OCI-LY3 (cell line): ENCODE measurements around the gene SLC9A2.
A peak's percentile ranks its signal among the peaks of the same experiment; 100 is the strongest.

Experiments used
- H2AFZ ChIP-seq: fragments of 200-600, 300-600 bp; shearing (Covaris generic); 2 replicates; pipeline ENCODE4 v1.6.0; 2014; ENCODE audit warnings: antibody characterized with exemption, low read depth, low read length
- H3K27ac ChIP-seq: fragments of 200-600, 300-600 bp; sonication (generic); 2 replicates; pipeline ENCODE4 v1.5.1; 2014; ENCODE audit warnings: mild to moderate bottlenecking, low read length, moderate library complexity, mixed read lengths
- H3K27me3 ChIP-seq: fragments of 200-600, 300-600 bp; sonication (generic); 2 replicates; pipeline ENCODE4 v1.6.1; 2014; ENCODE audit warnings: low read depth, low read length, mixed read lengths
- H3K36me3 ChIP-seq: fragments of 200-600, 300-600 bp; sonication (generic); replicated peaks from 2 replicates; pipeline ENCODE3; 2014; ENCODE audit warnings: low read depth, low read length, mixed read lengths
- H3K4me1 ChIP-seq: fragments of 300-600, 200-600 bp; sonication (generic); 2 replicates; pipeline ENCODE4 v1.6.1; 2014; ENCODE audit warnings: low read length, mixed read lengths
- H3K4me2 ChIP-seq: fragments of 200-600, 300-600 bp; sonication (generic); 2 replicates; pipeline ENCODE4 v1.6.1; 2014; ENCODE audit warnings: low read length, mixed read lengths
- H3K4me3 ChIP-seq: fragments of 300-600, 200-600 bp; sonication (generic); 2 replicates; pipeline ENCODE4 v1.5.1; 2014; ENCODE audit warnings: antibody characterized with exemption, mild to moderate bottlenecking, low read length, moderate library complexity
- H3K79me2 ChIP-seq: fragments of 300-600, 200-600 bp; shearing (Covaris generic); 2 replicates; pipeline ENCODE4 v1.6.1; 2014; ENCODE audit warnings: mild to moderate bottlenecking, low read length, mixed read lengths
- H3K9ac ChIP-seq: fragments of 300-600, 200-600 bp; shearing (Covaris generic); 2 replicates; pipeline ENCODE4 v1.6.0; 2014; ENCODE audit warnings: mild to moderate bottlenecking, low read length, moderate library complexity
- H3K9me3 ChIP-seq: fragments of 200-600, 300-600 bp; shearing (Covaris generic); 2 replicates; pipeline ENCODE4 v1.6.1; 2014; ENCODE audit warnings: low read length, mixed read lengths; ENCODE audit not compliant: insufficient read depth
- H4K20me1 ChIP-seq: fragments of 200-600, 300-600 bp; sonication (generic); 2 replicates; pipeline ENCODE4 v1.6.1; 2016; ENCODE audit warnings: low read length, mixed read lengths; ENCODE audit not compliant: insufficient read depth
- EZH2phosphoT487 ChIP-seq: fragments of 200-600 bp; shearing (Covaris generic); IDR thresholded peaks from 2 replicates; pipeline ENCODE4 v1.6.1; 2018; ENCODE audit warnings: antibody characterized with exemption, mixed run types, low read depth
- TF ChIP-seq, protein P1 (sequence below): fragments of 200-600, 300-600 bp; sonication (generic); IDR thresholded peaks from 2 replicates; pipeline ENCODE4 v1.5.1; 2014; ENCODE audit warnings: antibody characterized with exemption, low read length, low read depth

SLC9A2 gene

GRCh38 chr2:102657770-102658169, 38.4 kb downstream of the SLC9A2 start:
- Histone ChIP-seq H3K4me3 (no peak overlapping the region), H3K4me2 (peak overlapping the region; percentile 35), H3K36me3 (no peaks in the 10 kb centered on the region), H3K4me1 (peaks cover 40% of the 10 kb centered on the region), H3K9me3 (no peaks in the 10 kb centered on the region), H3K27me3 (no peaks in the 10 kb centered on the region), H3K79me2 (no peaks in the 10 kb centered on the region), H4K20me1 (no peaks in the 10 kb centered on the region), H3K27ac (peak overlapping the region; percentile 25), H3K9ac (no peak overlapping the region), H2AFZ (peak overlapping the region; percentile 29; the same call in 1 of the 2 replicates)
- no peak for TF ChIP-seq EZH2phosphoT487
- TF ChIP-seq, protein P1, sequence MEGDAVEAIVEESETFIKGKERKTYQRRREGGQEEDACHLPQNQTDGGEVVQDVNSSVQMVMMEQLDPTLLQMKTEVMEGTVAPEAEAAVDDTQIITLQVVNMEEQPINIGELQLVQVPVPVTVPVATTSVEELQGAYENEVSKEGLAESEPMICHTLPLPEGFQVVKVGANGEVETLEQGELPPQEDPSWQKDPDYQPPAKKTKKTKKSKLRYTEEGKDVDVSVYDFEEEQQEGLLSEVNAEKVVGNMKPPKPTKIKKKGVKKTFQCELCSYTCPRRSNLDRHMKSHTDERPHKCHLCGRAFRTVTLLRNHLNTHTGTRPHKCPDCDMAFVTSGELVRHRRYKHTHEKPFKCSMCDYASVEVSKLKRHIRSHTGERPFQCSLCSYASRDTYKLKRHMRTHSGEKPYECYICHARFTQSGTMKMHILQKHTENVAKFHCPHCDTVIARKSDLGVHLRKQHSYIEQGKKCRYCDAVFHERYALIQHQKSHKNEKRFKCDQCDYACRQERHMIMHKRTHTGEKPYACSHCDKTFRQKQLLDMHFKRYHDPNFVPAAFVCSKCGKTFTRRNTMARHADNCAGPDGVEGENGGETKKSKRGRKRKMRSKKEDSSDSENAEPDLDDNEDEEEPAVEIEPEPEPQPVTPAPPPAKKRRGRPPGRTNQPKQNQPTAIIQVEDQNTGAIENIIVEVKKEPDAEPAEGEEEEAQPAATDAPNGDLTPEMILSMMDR = no peak

GRCh38 chr2:102660070-102660469, 40.7 kb downstream of the SLC9A2 start:
- H3K4me1 ChIP-seq = peaks cover 44% of the 10 kb centered on the region
- H3K4me2 ChIP-seq = no peak overlapping the region

DNA sequence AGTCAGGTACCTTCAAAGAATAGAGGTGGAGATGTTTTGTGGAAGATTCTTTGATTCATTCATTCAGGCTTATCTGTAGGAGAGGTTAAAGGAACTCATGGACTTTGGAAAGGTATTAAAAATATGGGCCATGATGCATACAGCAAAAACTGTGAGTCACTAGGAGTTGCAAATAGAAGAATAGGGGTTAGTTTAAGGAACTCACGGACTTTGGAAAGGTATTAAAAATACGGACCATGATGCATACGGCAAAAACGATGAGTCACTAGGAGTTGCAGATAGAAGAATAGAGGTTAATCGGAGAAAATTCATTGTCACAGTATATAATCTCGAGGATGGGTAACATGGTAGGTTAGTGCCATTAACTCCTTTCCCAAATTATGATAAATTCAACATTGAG, 41.2 kb downstream of the SLC9A2 start:
- no peaks in the 10 kb centered on the region for H3K9me3 ChIP-seq
- no peak overlapping the region for H2AFZ ChIP-seq
- H3K4me2 ChIP-seq = no peak overlapping the region
- TF ChIP-seq, protein P1 = no peak
- TF ChIP-seq EZH2phosphoT487 = no peak
- H3K27me3 ChIP-seq = no peaks in the 10 kb centered on the region
- no peaks in the 10 kb centered on the region for H4K20me1 ChIP-seq
- H3K9ac ChIP-seq = no peak overlapping the region
- H3K4me3 ChIP-seq = no peak overlapping the region
- H3K36me3 ChIP-seq = no peaks in the 10 kb centered on the region
- no peak overlapping the region for H3K27ac ChIP-seq
- no peaks in the 10 kb centered on the region for H3K79me2 ChIP-seq
- peaks cover 45% of the 10 kb centered on the region for H3K4me1 ChIP-seq

More at GRCh38 chr2:102660070-102660469, 40.7 kb downstream of the SLC9A2 start:
- no peaks in the 10 kb centered on the region for H3K36me3 ChIP-seq
- H3K9me3 ChIP-seq = no peaks in the 10 kb centered on the region
- H3K9ac ChIP-seq = no peak overlapping the region
- H3K27me3 ChIP-seq = no peaks in the 10 kb centered on the region
- no peaks in the 10 kb centered on the region for H3K79me2 ChIP-seq
- TF ChIP-seq, protein P1 = no peak
- no peak overlapping the region for H3K27ac ChIP-seq
- no peaks in the 10 kb centered on the region for H4K20me1 ChIP-seq
- H3K4me3 ChIP-seq = no peak overlapping the region
- no peak overlapping the region for H2AFZ ChIP-seq

GRCh38 chr2:102661846-102662245, 42.5 kb downstream of the SLC9A2 start:
- no peaks in the 10 kb centered on the region for H3K9me3 ChIP-seq
- TF ChIP-seq, protein P1 = no peak
- TF ChIP-seq EZH2phosphoT487 = no peak
- no peaks in the 10 kb centered on the region for H3K79me2 ChIP-seq

More at GRCh38 chr2:102661846-102662245, 42.5 kb downstream of the SLC9A2 start:
- no peaks in the 10 kb centered on the region for H3K27me3 ChIP-seq
- H3K4me2 ChIP-seq = no peak overlapping the region
- H3K27ac ChIP-seq = no peak overlapping the region
- no peak overlapping the region for H2AFZ ChIP-seq
- H4K20me1 ChIP-seq = no peaks in the 10 kb centered on the region
- H3K4me1 ChIP-seq = peaks cover 48% of the 10 kb centered on the region
- H3K36me3 ChIP-seq = no peaks in the 10 kb centered on the region
- no peak overlapping the region for H3K9ac ChIP-seq
- no peak overlapping the region for H3K4me3 ChIP-seq
